ENCODE results near the gene TYW1B. TPM values are rescaled to one million over a fixed set of nuclear protein-coding genes. Genes with fewer than 3 reads are reported as not detected.
A peak's percentile ranks its signal among the peaks of the same experiment; 100 is the strongest.
"Not testable (repeated sequence)": the region's sequence is repeated elsewhere in the genome, so short reads cannot be mapped to it uniquely, and the experiment has no call there.

Gene TYW1B
- total and polyA plus RNA-seq, 2 of the 4 experiments (the other 2 are of a cell fraction) = 1.0 to 1.8 TPM

GRCh38 chr7:72823765-72824732, 4.0 kb downstream of the TYW1B start:
- H3K4me2 ChIP-seq (ENCODE audit: low read depth, low read length); H3K4me3 ChIP-seq (ENCODE audit: insufficient read depth, low read depth, low read length); H4K91ac ChIP-seq (ENCODE audit: insufficient read depth, low read depth, low read length); H3K9me1 ChIP-seq (ENCODE audit: insufficient read depth, low read length); H2BK15ac ChIP-seq (ENCODE audit: low read depth, low read length); CTCF ChIA-PET; H3K9ac ChIP-seq (ENCODE audit: low read depth, low read length); H2AFZ ChIP-seq (replicated peaks; ENCODE audit: low read length, poor library complexity); BruUV-seq (replicated peaks); H3K9me3 ChIP-seq (ENCODE audit: control insufficient read depth, insufficient read depth, low read length); H3K18ac ChIP-seq (ENCODE audit: low read depth, low read length); H4K8ac ChIP-seq (ENCODE audit: low read depth in 2 of 2, low read length in 2 of 2); H3K27me3 ChIP-seq (ENCODE audit: control insufficient read depth, insufficient read depth, low read length); H3K79me1 ChIP-seq (ENCODE audit: low read depth in 1 of 2, low read length in 2 of 2); H4K5ac ChIP-seq (ENCODE audit: low read depth, low read length); H3K4ac ChIP-seq (ENCODE audit: low read depth, low read length); H2AK5ac ChIP-seq (ENCODE audit: low read depth, low read length); H3K36me3 ChIP-seq (ENCODE audit: control insufficient read depth, insufficient read depth, low read length); H2BK120ac ChIP-seq (ENCODE audit: low read depth, low read length); H3K14ac ChIP-seq (replicated peaks; ENCODE audit: low read depth, low read length); ATAC-seq (ENCODE audit: low read depth); H2AK9ac ChIP-seq (replicated peaks; ENCODE audit: low read depth, low read length, poor library complexity); H3K27ac ChIP-seq (ENCODE audit: insufficient read depth, low read length); H3K23ac ChIP-seq (ENCODE audit: low read depth, low read length); intact Hi-C loops (cut with micrococcal nuclease); POLR2A ChIA-PET (ENCODE audit: unreplicated experiment); H3K4me1 ChIP-seq (ENCODE audit: control insufficient read depth, insufficient read depth, low read length); in situ Hi-C loops (cut with MboI; ENCODE audit: low sequenced_read_pairs); H2BK5ac ChIP-seq (ENCODE audit: low read depth, low read length, poor library complexity, severe bottlenecking); dilution Hi-C loops (cut with HindIII; ENCODE audit: low sequenced_read_pairs, unreplicated experiment); H3K56ac ChIP-seq (ENCODE audit: extremely low read depth, insufficient read depth, low read length); H2BK20ac ChIP-seq (ENCODE audit: low read depth, low read length); H4K20me1 ChIP-seq (ENCODE audit: insufficient read depth, low read length): not testable (repeated sequence)
- TF ChIP-seq CTCF (conservative IDR thresholded peaks at IDR 0.05; ENCODE audit: low read depth, low read length) = 0 out of 2 replicates have a peak, but pooled peaks have one; percentile 4
- DNase-seq = peak; percentile 53
- WGBS, 2 experiments (ENCODE audit: extremely low coverage in 2 of 2, insufficient read length in 1 of 2) = no CpG with 5 or more reads among the region's 11 CpGs

GRCh38 chr7:72822497-72822896, 5.5 kb downstream of the TYW1B start:
- H3K4me1 ChIP-seq (ENCODE audit: control insufficient read depth, insufficient read depth, low read length); H2BK15ac ChIP-seq (ENCODE audit: low read depth, low read length); H3K4ac ChIP-seq (ENCODE audit: low read depth, low read length); H3K18ac ChIP-seq (ENCODE audit: low read depth, low read length); dilution Hi-C loops (cut with HindIII; ENCODE audit: low sequenced_read_pairs, unreplicated experiment); H2BK120ac ChIP-seq (ENCODE audit: low read depth, low read length); in situ Hi-C loops (cut with MboI; ENCODE audit: low sequenced_read_pairs); H2BK5ac ChIP-seq (ENCODE audit: low read depth, low read length, poor library complexity, severe bottlenecking); H3K4me3 ChIP-seq (ENCODE audit: insufficient read depth, low read depth, low read length); H3K9me3 ChIP-seq (ENCODE audit: control insufficient read depth, insufficient read depth, low read length); BruUV-seq (replicated peaks); H3K36me3 ChIP-seq (ENCODE audit: control insufficient read depth, insufficient read depth, low read length); H2AFZ ChIP-seq (replicated peaks; ENCODE audit: low read length, poor library complexity); POLR2A ChIA-PET (ENCODE audit: unreplicated experiment); H2AK9ac ChIP-seq (replicated peaks; ENCODE audit: low read depth, low read length, poor library complexity); DNase-seq; H4K20me1 ChIP-seq (ENCODE audit: insufficient read depth, low read length); H3K27ac ChIP-seq (ENCODE audit: insufficient read depth, low read length); H4K91ac ChIP-seq (ENCODE audit: insufficient read depth, low read depth, low read length); CTCF ChIA-PET; H3K23ac ChIP-seq (ENCODE audit: low read depth, low read length); H3K27me3 ChIP-seq (ENCODE audit: control insufficient read depth, insufficient read depth, low read length); H4K5ac ChIP-seq (ENCODE audit: low read depth, low read length); H3K4me2 ChIP-seq (ENCODE audit: low read depth, low read length); ATAC-seq (ENCODE audit: low read depth); H3K79me1 ChIP-seq (ENCODE audit: low read depth in 1 of 2, low read length in 2 of 2); H2BK20ac ChIP-seq (ENCODE audit: low read depth, low read length); intact Hi-C loops (cut with micrococcal nuclease); H4K8ac ChIP-seq (ENCODE audit: low read depth in 2 of 2, low read length in 2 of 2); H3K14ac ChIP-seq (replicated peaks; ENCODE audit: low read depth, low read length); H3K9ac ChIP-seq (ENCODE audit: low read depth, low read length); H2AK5ac ChIP-seq (ENCODE audit: low read depth, low read length); H3K56ac ChIP-seq (ENCODE audit: extremely low read depth, insufficient read depth, low read length); H3K9me1 ChIP-seq (ENCODE audit: insufficient read depth, low read length): not testable (repeated sequence)
- WGBS, 2 experiments (ENCODE audit: extremely low coverage in 2 of 2, insufficient read length in 1 of 2) = no CpG with 5 or more reads among the region's 3 CpGs

Data from IMR-90 (cell line).